Erythroblast (primary cell): ENCODE data around the gene SLC25A25.

Experiments used
- GATA1 ChIP-seq: IDR thresholded peaks from 2 replicates; pipeline ENCODE4 v1.6.1; 2011; ENCODE audit warnings: low read depth, mild to moderate bottlenecking, control low read depth, low read length, moderate library complexity
- POLR2A ChIP-seq: IDR thresholded peaks from 2 replicates; pipeline ENCODE4 v1.6.1; 2011; ENCODE audit warnings: mild to moderate bottlenecking, low read length

DNA sequence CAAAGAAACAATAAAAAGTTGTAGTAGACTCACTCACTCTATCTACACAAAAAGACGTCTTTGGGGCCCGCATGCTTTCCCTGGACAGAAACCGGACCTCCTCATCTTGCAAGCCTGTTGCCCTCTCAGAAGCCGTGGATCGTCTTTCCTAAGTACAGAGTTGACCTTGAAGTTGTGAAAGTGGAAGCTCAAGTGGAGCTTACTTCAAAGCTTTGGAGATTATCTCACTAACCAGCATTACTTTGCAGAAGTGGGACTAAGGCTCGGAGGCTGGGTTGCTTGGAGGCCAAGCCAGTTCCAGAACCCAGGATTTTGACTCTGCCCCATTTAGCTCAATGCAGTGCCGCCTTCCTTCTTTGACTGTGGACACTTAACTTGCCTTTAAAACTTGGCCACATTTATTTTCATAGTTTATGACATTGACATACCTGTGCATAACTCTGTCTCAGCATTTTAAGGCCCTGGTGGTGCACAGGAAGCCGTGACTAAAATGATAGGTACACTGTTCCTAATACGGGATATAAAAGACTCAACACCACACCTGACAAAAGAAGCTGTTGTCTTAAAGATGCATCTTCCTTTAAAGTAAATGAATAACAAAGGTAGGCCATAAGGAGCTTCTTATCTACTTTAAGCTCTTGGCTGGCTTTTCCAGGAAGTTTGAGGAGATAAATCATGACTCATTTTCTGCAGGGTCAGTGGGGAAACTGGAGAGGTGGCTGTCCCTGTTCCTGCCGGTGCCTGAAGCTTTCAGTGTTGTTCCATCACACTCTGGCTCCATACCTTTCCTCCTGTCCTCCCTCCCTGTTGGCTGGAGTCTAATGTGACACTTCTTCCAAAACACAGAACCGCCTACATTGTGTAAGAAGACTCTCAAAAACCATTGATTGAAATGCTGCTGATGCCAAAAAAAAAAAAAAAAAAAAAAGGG lies 10.7 kb downstream of the SLC25A25 start:
- no peak for TF ChIP-seq POLR2A
- no peak for TF ChIP-seq GATA1
